22Rv1 (cell line): ENCODE results near the gene SLC29A3.

Experiments used
- ZFX ChIP-seq: fragments of 450-650 bp; IDR thresholded peaks from 2 replicates; pipeline ENCODE4 v1.6.1; 2017; ENCODE audit warnings: antibody characterized with exemption, borderline replicate concordance
- TF ChIP-seq, protein P1 (sequence below): fragments of 450-650 bp; IDR thresholded peaks from 2 replicates; pipeline ENCODE4 v1.5.1; 2017; ENCODE audit warnings: mild to moderate bottlenecking

DNA sequence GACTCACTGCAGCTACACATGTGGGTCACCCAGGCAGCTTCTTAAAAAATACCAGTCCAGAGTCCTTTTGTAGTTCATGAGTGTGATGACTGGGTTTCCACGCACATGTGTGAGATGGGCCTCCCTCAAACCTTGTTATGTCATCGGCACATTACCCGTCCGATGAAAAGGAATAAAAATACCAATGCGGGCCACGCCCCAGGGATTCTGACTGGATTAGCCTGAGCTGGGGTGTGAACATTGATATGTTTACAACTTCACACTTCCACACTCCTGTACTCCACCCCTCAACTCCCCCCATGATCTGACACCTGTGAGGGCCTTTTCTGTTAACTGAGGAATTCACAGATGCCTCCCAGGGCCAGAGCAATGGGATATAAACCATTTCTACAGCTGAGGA is 6.2 kb downstream of the SLC29A3 start:
- TF ChIP-seq, protein P1, sequence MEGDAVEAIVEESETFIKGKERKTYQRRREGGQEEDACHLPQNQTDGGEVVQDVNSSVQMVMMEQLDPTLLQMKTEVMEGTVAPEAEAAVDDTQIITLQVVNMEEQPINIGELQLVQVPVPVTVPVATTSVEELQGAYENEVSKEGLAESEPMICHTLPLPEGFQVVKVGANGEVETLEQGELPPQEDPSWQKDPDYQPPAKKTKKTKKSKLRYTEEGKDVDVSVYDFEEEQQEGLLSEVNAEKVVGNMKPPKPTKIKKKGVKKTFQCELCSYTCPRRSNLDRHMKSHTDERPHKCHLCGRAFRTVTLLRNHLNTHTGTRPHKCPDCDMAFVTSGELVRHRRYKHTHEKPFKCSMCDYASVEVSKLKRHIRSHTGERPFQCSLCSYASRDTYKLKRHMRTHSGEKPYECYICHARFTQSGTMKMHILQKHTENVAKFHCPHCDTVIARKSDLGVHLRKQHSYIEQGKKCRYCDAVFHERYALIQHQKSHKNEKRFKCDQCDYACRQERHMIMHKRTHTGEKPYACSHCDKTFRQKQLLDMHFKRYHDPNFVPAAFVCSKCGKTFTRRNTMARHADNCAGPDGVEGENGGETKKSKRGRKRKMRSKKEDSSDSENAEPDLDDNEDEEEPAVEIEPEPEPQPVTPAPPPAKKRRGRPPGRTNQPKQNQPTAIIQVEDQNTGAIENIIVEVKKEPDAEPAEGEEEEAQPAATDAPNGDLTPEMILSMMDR = no peak
- TF ChIP-seq ZFX = no peak
